Non-pigmented ciliary epithelial cell (primary cell): ENCODE results near the gene MALL.
A peak's percentile ranks its signal among the peaks of the same experiment; 100 is the strongest.
"Not testable (repeated sequence)": the region's sequence is repeated elsewhere in the genome, so short reads cannot be mapped to it uniquely, and the experiment has no call there.

Experiments used
- DNase-seq: peaks from one replicate; pipeline ENCODE4 v3.0.0-alpha.2; 2010; ENCODE audit warnings: low read depth

The MALL gene

DNA sequence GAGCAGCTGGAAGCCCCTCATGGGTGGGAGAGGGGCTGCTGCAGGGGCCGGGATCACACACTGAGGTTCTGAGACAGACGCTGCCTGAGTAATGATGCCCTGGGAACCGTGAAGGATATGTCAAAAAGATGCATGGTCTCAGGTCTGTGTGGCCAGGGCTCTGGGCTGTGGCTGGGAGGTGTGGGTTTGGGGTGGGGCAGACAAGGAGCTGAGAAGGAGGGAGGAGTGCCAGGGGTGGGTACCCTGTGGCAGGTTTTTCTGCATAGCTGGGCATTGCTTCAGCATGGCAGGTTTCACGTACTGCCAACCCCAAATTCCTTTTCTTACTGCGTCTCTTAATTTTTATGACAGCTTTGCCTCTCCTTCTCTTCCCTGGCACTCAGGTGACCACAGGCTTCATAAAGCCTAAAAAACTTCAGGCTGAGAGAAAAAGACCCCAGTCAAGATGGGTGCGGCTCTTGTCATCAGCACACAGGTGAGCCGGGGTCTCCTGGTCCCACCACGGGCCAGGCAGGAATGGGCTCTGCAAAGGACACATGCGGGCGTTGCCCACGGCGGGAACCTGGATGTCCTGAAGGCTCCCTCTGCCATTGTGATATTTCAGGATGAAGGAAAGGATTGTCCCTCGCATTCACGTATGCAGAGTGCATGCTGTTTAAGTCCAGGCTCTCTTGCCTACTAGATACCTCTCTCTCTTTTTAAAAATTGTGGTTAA lies 18.0 kb downstream of the MALL start:
- no peak for DNase-seq

DNA sequence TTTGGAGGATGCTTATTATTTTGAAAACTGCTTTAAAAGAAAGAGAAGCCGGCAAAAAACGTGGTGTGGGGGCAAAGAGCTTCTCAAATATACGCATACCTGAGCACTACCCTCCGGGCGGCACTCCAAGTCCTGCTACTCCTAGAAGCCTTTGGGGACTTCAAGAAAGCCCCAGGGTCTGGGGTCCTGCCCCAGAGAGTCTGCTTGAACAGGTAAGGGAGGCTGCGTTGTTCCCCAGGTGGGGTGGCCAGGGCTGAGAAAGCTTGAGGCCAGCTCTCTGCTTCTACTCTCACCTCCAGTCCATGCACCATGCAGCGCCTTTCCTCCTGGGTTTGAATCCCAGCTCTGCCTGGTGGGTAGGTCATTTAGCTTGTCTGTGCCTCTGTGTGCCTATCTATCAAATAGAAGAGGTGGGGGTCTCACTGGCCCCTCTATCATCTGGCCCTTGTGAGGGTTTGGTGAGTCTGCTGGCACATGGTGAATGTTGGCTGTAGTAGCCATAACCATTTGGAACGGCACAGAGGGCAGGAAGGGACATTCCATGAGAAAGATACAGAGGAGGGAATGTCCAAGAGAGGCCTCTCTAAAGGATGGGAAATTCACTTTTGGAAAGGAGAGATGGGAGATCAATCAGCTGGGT lies 19.5 kb downstream of the MALL start:
- no peak for DNase-seq

DNA sequence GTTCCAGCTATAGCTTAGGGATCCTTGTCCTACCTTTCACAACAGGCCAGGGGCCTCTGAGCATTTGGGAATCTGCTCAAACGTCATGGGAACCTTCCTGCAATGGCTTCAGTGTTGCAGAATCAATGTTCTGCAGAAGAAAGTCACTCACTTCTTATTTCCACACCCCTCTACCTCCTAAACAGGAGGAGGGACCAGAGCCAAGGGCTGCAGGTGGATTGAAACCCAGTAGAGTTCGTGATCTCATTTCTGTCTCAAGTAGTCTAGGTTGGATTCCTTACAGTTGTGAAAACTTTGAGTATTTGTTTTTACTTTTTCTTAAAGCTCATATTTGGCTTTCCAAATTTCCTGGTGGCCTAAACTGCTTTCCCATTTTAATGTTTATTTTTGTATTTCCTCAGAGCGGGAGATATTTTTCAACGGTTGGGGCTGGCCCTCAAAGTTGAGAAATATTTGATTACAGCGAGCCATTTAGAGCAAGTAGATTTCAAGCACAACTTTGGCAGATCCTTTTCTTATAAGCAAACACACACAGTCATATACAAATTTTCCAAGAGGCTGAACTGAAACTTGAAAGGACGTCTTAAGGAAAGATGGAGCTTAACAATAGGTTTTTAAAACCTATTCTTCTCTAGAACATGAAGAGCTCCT lies 20.6 kb downstream of the MALL start:
- not testable (repeated sequence) for DNase-seq

DNA sequence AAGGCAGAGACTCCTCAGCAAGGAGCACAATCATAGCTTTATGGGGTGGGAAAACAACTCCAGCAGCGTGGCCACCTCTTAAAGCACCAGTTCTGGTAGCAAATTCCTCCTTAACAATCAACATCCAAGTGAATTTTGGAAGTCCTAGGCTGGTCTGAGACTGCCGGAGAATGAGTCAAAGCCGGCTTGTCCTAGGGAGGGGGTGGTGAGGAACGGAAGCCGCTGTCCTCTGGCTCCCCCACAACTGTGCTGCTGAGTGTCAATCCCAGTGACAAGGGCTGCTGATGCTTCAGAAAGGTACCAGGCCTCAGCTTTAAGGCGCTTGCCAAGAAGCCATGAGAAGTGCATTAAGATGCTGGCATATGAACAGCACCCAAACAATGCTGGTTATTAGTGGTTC lies 21.7 kb downstream of the MALL start:
- not testable (repeated sequence) for DNase-seq

DNA sequence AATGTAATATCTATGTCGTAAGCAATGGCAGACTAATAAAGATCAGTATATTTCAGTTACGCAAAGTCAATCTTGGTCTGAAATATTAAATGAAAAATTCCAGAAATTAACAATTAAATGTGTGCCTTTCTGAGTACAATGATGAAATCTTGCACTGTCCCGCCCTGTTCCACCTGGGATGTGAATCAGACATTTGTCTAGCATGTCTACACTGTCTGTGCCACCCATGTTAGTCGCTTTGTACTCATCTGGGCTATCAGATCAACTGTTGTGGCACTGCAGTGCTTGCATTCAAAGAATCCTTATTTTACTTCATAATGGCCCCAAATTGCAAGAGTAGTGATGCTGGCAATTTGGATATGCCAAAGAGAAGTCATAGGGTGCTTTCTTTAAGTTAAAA lies 25.5 kb downstream of the MALL start:
- DNase-seq = not testable (repeated sequence)

- DNase-seq = not testable (repeated sequence)
Measured at GRCh38 chr2:110083757-110084156, 31.9 kb downstream of the MALL start.

DNA sequence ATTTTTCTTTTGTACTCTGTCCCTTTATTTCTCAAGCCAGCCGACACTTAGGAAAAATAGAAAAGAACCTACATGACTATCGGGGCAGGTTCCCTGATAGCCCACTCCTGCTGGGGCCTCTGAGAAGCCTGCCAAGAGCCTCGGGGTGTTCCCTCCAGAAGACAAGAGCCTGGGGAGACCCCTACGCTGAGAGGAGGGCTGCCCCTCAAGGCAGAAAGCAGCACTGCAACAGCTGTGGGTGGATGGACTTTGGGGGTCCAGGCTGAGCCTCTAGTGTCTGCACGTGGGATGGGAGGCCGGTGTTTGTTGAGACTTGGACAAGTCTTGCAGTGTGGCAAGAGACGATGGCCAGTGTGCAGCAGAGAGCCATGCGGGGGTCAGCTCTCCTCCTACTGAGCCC lies 32.5 kb downstream of the MALL start:
- DNase-seq = not testable (repeated sequence)

DNA sequence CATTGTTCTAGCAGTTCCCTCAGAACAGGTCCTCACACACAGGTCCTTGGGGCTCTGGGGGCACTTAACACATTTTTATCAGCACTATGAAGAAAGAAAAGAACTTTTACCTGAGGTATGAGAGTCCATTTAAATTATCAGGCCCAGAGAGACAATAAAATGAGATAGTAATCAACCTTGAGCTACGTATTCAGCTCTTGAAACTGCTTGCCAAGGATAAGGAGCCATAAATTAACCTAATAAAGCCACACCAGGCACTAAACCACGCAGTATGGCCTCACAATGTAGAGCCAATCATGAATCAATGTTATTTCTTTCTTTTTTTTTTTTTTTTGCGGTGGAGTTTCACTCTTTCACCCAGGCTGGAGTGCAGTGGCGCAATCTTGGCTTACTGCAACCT lies 37.5 kb downstream of the MALL start:
- DNase-seq = not testable (repeated sequence)

DNA sequence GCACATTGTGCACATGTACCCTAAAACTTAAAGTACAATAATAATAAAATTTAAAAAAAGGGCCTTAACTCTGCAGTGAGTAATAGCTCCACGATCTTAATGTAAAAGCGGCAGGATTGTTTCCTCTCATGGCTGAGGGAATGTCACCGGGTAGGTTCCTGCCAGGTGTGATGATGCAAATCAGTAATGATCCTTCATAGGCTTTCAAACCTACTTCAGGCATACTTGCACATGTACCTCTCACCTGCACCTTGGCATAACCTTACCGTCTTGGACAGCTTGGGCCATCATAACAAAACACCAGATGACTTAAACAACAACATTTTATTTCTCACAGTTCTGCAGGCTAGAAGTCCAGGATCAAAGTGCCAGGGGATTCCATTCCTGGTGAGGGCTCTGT lies 39.7 kb downstream of the MALL start:
- not testable (repeated sequence) for DNase-seq

- not testable (repeated sequence) for DNase-seq
Measured at GRCh38 chr2:110069869-110070268, 45.8 kb downstream of the MALL start.

- not testable (repeated sequence) for DNase-seq
Measured at GRCh38 chr2:110068153-110068552, 47.5 kb downstream of the MALL start.

GRCh38 chr2:110062332-110062731 lies 53.3 kb downstream of the MALL start:
- DNase-seq = not testable (repeated sequence)

DNA sequence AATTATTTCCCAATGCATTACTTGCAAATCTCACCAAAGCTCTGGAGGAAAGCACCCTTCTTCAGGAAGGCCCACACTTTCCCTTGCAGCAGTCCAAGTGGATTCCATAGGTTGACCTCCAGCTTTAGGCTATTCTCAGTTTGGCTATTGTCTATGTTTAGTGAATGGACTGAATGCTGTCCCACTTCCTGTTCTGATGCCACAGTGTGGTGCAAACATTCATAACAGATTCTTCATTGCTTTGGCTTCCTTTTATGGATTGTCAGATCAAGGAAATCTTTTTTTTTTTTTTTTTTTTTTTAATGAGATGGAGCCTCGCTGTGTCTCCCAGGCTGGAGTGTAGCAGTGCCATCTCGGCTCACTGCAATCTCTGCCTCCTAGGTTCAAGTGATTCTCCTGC lies 55.1 kb downstream of the MALL start:
- not testable (repeated sequence) for DNase-seq

DNA sequence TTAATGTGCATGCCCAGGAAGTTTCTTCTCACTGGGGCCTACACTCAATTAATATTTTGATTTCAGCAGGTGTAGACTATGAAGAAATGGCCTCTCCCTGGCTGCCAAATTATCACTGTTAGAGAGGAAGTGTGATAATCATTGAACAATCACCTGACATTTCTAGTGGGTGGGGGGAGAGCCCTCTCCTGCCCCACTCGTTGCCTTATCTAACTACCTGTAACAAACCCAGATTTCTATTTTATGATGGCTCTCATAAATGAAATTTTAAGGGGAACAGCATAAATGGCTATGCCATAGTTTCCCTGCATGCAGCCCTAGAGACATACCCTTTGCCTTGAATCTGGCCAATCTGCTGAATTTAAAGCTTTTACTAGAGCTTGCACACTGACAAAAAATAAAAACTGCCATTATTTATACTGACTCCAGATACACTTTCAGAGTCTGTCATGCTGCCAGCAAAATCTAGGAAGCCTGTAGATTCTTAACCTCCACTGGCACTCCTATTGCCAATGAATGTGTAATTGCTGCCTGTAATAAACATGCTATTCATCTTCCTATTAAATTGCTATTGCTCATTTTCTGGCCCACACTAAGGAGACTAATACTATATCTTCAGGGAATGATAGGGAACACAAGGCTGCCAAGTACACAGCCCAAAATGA lies 55.8 kb downstream of the MALL start:
- DNase-seq = not testable (repeated sequence)

DNA sequence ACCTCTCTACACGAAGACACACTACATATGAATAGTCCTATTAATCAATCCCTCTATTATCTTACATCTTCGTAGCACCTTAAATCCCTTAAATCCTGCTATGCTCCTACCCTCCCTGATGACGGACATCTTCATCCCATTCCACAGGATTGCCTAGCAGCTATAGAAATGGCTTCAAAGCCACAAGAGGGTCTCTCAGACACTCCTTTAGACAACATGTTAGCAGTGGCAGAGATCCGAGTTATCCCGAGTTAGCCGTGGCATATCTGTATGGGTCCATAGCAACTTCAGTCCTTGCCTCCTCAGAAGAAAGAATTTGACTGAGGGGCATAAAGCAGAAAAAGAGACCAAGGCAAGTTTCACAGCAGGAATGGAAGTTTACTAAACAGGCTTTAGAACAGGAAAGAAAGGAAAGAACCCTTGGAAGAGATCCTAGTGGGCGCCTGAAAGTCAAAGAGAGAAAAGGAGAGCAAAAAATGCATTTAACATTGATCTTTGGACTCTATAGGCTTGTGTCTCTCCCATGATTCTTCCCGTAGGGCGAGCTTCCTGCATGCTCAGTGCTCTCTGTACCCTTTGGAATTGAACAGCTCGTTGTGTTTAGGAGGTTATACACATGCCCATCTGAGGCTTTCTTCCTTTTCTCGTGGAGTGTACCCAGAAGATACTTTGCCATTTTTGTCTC lies 56.5 kb downstream of the MALL start:
- DNase-seq = not testable (repeated sequence)

DNA sequence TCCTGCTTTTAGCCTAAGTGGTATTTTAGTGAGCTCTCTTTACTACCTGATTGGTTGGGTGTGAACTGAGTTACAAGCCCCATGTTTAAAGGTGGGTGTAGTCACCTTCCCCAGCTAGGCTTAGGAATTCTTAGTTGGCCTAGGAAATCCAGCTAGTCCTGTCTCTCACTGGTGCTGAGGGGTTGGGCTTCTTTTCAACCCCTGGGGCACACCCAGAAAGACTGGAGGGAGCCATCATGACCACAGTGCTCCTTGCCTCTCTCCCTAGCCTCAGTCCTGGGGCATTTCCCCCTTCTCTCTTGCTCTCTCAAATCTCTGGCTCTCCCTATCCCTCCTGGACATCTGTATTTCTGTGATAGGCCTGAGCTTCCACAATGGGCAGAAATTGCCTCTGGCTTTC lies 57.6 kb downstream of the MALL start:
- not testable (repeated sequence) for DNase-seq

DNA sequence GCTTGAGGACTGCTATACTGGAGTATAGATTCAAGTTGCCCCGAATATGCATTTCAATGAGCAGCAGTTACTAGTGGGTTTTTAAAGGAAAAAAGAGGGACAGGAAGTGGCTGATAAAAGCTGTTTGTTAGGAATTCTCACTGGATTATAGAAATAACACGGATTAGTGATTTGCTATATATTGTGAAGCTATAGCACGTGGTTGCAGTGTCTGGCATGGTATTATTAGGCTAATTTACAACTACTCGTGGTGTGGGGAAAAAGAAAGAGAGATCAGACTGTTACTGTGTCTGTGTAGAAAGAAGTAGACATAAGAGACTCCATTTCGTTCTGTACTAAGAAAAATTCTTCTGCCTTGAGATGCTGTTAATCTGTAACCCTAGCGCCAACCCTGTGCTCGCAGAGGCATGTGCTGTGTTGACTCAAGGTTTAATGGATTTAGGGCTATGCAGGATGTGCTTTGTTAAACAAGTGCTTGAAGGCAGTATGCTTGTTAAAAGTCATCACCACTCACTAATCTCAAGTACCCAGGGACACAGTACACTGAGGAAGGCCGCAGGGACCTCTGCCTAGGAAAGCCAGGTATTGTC lies 59.7 kb downstream of the MALL start:
- DNase-seq = not testable (repeated sequence)

DNA sequence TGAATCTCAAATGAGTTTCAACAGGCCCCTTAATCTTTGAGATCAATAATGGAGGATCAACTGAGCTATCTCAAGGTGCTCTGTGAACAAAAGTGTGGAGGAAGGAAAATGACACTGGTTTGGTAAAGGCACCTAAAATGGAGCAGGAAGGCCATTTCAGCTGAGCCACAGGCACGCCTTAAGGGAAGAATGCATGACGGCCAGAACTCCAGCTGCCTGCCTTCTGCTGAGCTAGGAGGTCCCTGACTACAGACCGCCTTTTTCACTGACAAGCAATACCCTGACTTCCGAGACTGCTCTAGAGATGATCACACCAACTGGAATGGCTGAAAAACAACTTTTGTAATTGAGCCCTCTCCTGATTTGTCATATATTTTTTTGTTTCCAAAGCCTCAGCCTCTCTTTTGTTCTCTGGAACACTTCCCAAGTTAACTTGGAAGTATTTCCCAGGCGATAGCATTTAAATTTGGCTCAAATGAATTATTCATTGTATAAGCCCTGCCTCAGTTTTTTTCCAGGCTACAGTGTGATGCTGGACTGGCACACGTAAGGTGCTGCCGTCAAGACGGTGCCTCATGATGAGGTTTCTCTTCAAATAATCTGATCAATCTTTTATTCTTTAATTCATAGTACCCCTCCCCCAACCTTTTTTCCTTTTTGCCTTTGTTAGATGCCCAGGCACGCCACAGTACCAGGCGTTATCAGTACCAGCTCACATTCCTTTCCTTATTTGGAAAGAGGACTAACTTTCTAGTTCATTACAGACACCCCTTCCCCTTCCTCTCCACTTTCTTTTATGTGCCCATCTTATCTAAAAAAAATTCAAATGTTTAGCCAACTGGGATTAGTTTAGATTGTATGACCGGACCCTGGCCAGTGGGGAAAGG lies 60.9 kb downstream of the MALL start:
- DNase-seq = peak; percentile 0

DNA sequence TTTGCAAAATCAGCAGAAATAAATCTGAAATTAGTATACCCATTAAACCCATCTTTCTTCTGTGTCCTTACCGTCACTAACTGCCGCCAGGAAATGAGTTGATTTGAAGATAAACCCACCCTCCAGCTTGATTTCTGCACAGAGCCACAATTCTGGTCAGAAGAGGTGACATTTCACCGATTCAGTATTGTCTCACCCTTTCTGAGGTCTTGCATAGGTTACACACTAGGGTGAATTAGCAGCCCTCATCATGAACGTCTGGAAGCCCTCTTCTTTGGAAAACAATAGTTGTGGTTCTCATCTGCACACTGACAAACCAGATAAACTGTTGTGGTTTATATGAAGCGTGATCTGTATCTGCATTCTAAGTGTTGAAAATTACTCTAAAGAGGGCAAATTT lies 61.9 kb downstream of the MALL start:
- not testable (repeated sequence) for DNase-seq

- not testable (repeated sequence) for DNase-seq
Measured at GRCh38 chr2:110052166-110052565, 63.5 kb downstream of the MALL start.

DNA sequence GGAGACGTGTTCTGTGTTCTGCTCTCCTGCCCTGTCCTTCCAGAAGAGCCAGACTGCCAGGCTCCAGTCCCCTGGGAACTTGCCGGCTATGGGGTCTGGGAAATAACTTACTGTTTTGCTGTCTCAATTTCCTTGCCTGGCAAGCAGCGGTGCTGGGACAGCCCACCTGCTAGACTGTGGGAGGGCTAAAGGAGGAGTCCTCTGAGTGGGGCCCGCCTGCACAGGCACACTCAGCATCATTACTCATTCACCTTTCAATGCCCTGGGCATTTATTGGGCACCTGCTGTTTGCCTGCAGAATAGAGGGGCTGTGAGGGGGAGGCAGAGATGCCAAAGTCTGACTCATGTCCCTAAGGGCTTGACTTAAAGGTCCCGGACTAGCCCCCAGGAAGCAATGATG lies 65.4 kb downstream of the MALL start:
- not testable (repeated sequence) for DNase-seq
